GM21737 (cell line): Measurements from ENCODE around the gene COX5A.
"Not testable (repeated sequence)": the region's sequence is repeated elsewhere in the genome, so short reads cannot be mapped to it uniquely, and the experiment has no call there.

Source experiments
- ATAC-seq: cut with Tn5 transposase; IDR thresholded peaks from one replicate; pipeline ENCODE4 v1.9.1; 2021; ENCODE audit warnings: mild to moderate bottlenecking, moderate library complexity; ENCODE audit not compliant: unreplicated experiment

Gene COX5A

DNA sequence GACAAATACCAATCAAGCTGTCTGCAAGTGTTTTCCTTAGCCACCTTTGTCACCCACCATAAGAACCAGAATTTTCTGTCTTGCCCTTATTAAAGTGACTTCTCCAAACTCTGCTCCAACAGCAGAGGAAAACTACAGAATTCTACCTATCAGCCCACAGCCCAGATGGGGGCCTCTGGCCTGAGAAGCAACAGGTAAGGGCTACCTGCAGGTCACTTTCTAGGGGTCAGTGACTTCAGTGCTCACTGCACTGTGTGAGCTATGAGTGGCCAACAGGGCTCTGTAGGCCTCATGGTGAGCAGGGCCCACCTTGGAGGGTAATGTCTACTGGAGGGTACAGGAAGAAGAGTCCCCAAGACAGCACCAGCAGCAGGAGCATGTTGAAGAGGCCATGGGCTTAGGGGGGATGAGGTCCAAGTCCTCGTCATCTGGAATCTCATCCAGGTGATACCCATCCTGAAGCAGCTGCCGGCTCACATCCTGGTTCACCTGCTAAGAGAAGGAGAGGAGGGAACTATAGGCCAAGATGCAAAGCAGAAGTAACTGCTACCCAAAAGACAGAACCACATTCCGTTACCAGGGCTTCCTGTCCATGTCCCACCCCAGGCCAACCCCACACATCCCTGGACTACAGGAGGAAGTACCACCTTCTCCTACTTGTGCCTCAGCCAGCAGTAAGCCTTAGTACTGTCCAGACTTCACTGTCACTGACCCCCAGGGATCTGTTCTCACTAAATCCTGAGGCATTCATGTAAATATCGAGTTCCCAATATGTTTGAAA, 35.4 kb downstream of the COX5A start:
- ATAC-seq, result no peak

DNA sequence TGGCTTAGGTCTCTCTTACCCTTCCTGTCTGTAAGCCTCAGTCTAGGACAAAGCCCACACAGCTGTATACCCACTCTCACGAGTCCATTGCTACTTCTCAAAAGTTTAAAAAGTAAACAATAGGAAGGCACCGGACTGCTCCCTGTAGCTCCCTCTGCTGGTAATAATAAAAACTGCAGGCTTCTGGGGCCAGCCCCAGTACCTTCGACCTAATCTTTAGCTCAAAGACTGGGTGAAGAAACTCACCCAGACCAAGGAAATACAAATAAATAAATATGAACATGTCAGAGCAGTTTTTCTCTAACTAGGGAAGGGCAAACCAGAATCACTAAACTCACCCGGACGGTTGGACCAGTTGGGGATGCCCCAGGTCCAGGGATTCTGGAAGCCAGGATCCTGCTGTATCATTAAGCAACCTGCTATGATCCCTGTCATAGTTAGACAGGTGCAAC, 36.2 kb downstream of the COX5A start:
- ATAC-seq, result peak; percentile 46

- no peak for ATAC-seq
Measured at GRCh38 chr15:74897300-74897701, 40.6 kb downstream of the COX5A start.

DNA sequence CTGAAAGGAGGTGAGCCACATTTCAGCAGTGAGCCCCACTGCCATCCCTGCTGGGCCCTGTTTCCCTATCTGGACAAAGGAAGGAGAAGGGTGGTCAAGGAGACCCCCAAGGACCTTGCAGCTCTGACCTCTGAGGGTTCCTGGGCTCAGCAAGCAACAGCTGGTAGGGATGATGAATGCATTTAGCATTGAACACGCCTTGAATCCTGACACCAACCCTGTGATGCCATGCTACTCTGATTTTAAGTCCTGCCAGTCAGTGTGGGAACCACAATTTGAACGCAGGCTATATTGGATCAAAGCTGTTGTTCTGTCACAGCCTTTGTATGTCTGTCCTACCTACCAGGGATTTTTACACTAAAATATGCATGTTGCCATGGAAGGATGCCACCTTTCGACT, 41.6 kb downstream of the COX5A start:
- no peak for ATAC-seq

GRCh38 chr15:74895830-74896229, 42.0 kb downstream of the COX5A start:
- no peak for ATAC-seq

DNA sequence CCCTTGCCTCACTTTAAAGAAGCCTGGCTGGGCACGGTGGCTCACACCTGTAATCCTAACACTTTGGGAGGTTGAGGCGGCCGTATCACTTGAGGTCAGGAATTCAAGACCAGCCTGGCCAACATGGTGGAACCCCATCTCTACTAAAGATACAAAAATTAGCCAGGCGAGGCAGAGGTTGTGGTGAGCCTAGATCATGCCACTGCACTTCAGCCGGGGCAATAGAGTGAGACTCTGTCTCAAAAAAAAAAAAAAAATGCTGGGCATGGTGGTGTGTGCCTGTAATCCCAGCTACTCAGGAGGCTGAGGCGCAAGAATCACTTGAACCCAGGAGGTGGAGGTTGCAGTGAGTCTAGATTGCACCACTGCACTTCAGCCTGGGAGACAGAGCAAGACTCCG, 43.5 kb downstream of the COX5A start:
- ATAC-seq, result not testable (repeated sequence)

GRCh38 chr15:74893627-74894026, 44.2 kb downstream of the COX5A start:
- no peak for ATAC-seq

DNA sequence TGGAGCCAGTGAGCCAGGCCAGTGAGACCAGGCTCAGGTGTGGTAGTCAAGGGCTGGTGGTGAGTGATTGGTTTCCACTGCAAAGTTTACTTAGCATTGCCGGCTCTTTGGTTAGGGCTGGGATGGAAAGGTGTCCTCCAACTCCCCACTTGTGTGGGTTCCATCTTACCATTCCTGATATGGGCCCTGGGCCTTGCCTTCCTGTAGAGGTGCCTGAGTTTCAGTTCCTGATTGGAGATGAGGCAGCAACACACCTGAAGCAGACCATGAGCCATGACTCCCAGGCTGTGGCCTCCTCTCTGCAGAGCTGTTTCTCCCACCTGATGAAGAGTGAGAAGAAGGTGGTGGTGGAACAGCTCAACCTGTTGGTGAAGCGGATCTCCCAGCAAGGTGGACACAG, 44.9 kb downstream of the COX5A start:
- no peak for ATAC-seq

GRCh38 chr15:74892313-74892712, 45.6 kb downstream of the COX5A start:
- no peak for ATAC-seq

DNA sequence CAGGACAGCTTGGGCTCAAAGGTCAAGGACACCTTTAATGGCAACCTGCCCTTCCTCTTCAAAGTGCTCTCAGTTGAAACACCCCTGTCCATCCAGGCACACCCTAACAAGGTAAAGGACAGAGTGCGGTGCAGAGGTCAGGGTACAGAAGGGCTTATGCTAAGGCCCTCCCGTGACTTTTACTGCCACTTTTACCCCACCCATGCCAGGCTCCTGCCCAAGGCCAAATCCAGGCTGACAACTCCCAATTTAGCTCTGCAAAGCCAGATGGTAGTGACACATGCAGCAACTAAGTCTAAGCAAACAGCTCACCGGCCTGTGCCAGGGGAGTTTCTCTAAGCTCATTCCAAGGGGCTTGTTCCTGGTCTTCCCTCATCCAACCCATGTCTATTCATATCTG, 46.4 kb downstream of the COX5A start:
- no peak for ATAC-seq

- no peak for ATAC-seq
Measured at GRCh38 chr15:74890665-74890960, 47.3 kb downstream of the COX5A start.

- peak; percentile 88 for ATAC-seq
Measured at GRCh38 chr15:74889883-74890664, 47.8 kb downstream of the COX5A start, which contains the start of gene MPI. Gene MPI, plus strand, starts transcription at chr15:74890042. Its CDS starts 32 bp downstream, at chr15:74890074.

DNA sequence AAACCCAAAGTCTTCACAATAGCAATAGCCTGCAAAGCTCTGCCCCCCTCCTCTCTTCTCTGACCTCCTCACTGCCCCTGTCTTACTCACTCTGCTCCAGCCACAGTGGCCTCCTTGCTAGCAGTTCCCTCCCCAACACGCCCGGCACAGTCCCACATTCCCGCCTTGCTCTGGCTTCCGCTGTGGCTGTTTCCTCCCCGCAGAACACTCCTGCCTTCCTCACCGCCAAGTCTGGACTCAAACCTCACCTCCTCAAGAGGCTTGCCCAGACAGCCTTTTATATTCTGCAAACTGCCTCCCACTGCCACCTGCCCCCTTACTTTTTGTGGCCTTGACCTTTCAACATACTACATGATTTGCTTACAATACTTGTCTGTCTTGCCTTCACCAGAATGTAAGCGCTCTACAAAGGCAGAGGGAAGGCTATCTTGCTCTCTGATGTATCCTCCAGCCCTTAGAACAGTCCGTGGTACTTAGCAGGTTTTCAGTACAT, 48.4 kb downstream of the COX5A start:
- no peak for ATAC-seq

GRCh38 chr15:74888716-74889115, 49.2 kb downstream of the COX5A start:
- ATAC-seq, result no peak

DNA sequence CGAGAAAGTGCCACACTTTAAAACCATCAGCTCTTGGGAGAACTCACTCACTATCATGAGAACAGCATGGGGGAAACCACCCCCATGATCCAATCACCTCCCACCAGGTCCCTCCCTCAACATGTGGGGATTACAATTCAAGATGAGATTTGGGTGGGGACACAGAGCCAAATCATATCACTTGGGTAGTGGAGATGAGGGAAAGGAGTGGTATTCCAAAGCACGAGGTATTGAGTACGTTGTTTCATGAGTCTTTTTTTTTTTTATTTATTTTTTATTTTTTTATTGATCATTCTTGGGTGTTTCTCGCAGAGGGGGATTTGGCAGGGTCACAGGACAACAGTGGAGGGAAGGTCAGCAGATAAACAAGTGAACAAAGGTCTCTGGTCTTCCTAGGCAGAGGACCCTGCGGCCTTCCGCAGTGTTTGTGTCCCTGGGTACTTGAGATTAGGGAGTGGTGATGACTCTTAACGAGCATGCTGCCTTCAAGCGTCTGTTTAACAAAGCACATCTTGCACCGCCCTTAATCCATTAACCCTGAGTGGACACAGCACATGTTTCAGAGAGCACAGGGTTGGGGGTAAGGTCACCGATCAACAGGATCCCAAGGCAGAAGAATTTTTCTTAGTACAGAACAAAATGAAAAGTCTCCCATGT, 50.2 kb downstream of the COX5A start:
- not testable (repeated sequence) for ATAC-seq

DNA sequence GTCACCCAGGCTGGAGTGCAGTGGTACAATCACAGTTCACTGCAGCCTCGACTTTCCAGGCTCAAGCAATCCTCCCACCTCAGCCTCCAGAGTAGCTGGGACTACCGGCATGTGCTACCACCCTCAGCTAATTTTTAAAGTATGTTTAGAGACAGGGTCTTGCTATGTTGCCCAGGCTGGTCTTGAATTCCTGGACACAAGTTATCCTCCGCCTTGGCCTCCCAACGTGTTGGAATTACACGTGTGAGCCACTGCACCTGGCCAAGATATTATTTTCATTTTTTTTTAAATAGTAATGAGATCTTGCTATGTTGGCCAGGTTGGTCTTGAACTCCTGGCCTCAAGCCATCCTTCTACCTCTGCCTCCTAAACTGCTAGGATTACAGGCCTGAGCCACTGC, 52.4 kb downstream of the COX5A start:
- ATAC-seq, result no peak

DNA sequence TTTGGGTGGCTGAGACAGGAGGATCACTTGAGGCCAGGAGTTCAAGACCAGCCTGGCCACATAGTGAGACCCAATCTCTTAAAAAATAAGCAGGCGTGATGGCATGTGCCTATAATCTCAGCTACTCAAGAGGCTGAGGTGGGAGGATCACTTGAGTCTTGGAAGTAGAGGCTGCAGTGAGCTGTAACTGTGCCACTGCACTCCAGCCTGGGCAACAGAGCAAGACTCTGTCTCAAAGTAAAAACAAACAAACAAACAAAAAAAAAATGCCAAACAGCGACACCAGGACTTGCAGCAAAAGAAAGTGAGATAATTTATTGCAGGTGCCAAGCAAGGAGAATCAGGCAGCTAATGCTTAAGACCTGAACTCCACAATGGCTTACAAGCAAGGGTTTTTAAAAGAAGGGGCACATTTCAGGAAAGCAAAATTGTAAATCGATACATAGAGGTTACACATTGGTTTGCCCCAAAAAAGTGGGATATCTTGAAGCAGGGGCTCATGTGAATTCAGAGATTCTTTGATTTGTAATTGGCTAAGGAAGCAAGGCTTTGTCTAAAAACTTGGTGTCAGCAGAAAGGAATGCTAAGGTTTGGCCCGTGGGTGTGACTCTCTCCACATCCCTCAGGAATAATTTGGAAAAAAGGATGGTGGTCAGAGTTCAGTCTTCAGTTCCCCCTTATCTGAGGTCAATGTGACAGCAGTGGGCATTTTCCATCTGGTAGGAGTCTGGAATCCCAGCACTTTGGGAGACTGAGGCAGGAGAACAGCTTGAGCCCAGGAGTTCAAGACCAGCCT, 53.2 kb downstream of the COX5A start:
- ATAC-seq, result no peak

DNA sequence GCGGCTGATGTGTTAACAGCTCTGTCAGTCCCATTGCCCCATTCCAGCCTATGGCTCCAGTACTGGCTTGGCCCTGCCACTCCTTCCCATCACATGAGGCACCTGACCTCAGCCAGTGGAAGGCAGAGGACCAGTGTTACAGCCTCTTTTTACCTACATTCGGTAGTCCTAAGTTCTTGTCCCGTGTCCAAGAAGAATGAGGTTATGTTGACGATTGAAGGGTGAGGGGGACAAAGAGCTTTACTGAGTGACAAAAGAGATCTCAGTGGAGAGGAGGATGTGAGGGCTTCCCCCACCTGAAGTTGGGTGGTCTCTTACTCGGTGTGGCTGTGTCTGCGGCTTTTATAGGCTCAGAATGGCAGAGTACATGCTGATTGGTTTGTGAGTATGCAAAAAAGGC, 55.3 kb downstream of the COX5A start:
- ATAC-seq, result no peak

DNA sequence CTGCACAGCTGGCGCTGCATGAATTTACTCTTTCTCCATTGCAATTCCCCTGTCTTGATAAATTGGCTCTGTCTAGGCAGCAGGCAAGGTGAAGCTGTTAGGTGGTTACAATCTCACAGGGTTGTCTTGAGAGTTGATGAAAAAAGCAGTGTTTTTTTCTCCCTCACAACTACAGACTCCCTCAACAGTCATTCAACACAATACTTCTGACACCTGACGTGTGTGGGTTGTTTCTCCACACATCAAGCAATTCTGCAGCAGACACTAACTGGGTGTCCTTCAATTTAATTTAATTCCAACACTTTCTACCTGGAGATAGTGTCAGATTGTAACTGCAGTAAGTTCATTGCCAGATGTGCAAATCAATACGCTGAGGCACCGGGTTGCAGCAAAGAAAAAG, 59.6 kb downstream of the COX5A start:
- ATAC-seq, result no peak

- no peak for ATAC-seq
Measured at GRCh38 chr15:74873756-74874424, 64.0 kb downstream of the COX5A start.
